GM23338 (cell line): ENCODE measurements around the gene SLC36A2. TPM values are rescaled to one million over a fixed set of nuclear protein-coding genes. Genes with fewer than 3 reads are reported as not detected.

Experiments used
- ATAC-seq: fragments of 200-7000 bp; cut with Tn5 transposase; 3 replicates; pipeline ENCODE4 v1.9.1; 2020
- DNase-seq: peaks from one replicate; pipeline ENCODE4 v3.0.0-alpha.2; 2015; ENCODE audit warnings: low spot score
- H2AFZ ChIP-seq: fragments of 200-600 bp; sonication (generic); 2 replicates; pipeline ENCODE4 v1.8.0; 2016; ENCODE audit warnings: antibody characterized with exemption, mild to moderate bottlenecking, moderate library complexity
- H3F3A ChIP-seq: fragments of 200-600 bp; sonication (generic); replicated peaks from 2 replicates; pipeline ENCODE4 v1.8.0; 2017; ENCODE audit warnings: antibody characterized with exemption, mixed run types, low read depth
- H3K27ac ChIP-seq: fragments of 200-600 bp; sonication (generic); 2 replicates; pipeline ENCODE4 v1.6.1; 2016; ENCODE audit warnings: low read depth
- H3K27me3 ChIP-seq: fragments of 200-600 bp; sonication (generic); 2 replicates; pipeline ENCODE4 v1.8.0; 2016; ENCODE audit warnings: mild to moderate bottlenecking, mixed run types, moderate library complexity; ENCODE audit not compliant: insufficient read depth
- H3K36me3 ChIP-seq: fragments of 200-600 bp; sonication (generic); 2 replicates; pipeline ENCODE4 v1.8.0; 2016; ENCODE audit warnings: mild to moderate bottlenecking; ENCODE audit not compliant: insufficient read depth
- H3K4me1 ChIP-seq: fragments of 200-600 bp; sonication (generic); 2 replicates; pipeline ENCODE4 v1.8.0; 2016; ENCODE audit warnings: mild to moderate bottlenecking, moderate library complexity; ENCODE audit not compliant: insufficient read depth
- H3K4me2 ChIP-seq: fragments of 200-600 bp; sonication (generic); 2 replicates; pipeline ENCODE4 v1.7.1; 2017; ENCODE audit warnings: mixed run types
- H3K4me3 ChIP-seq: fragments of 200-600 bp; sonication (generic); 2 replicates; pipeline ENCODE4 v1.6.1; 2016; ENCODE audit warnings: mixed run types
- H3K79me2 ChIP-seq: fragments of 200-600 bp; sonication (generic); replicated peaks from 2 replicates; pipeline ENCODE4 v1.8.0; 2017; ENCODE audit warnings: mild to moderate bottlenecking; ENCODE audit not compliant: insufficient read depth
- H3K9me2 ChIP-seq: fragments of 200-600 bp; sonication (generic); 2 replicates; pipeline ENCODE4 v1.8.0; 2017; ENCODE audit not compliant: insufficient read depth
- H4K20me1 ChIP-seq: fragments of 200-600 bp; sonication (generic); replicated peaks from 2 replicates; pipeline ENCODE4 v1.8.0; 2017; ENCODE audit warnings: mild to moderate bottlenecking; ENCODE audit not compliant: insufficient read depth
- H3K27ac Mint-ChIP-seq: 2 replicates; pipeline ENCODE4 v1.8.0; 2020; ENCODE audit warnings: inconsistent platforms, mild to moderate bottlenecking, moderate library complexity, mixed read lengths
- H3K27me3 Mint-ChIP-seq: 3 replicates; pipeline ENCODE4 v1.8.0; 2022; ENCODE audit warnings: low read depth, mild to moderate bottlenecking, moderate library complexity, mixed read lengths, inconsistent platforms; ENCODE audit not compliant: insufficient read depth, poor library complexity
- H3K36me3 Mint-ChIP-seq: 3 replicates; pipeline ENCODE4 v1.8.0; 2021; ENCODE audit warnings: low read depth, mild to moderate bottlenecking, inconsistent platforms, moderate library complexity, mixed read lengths
- H3K4me1 Mint-ChIP-seq: 3 replicates; pipeline ENCODE4 v1.8.0; 2020; ENCODE audit warnings: mild to moderate bottlenecking, inconsistent platforms, mixed read lengths
- H3K4me3 Mint-ChIP-seq: 3 replicates; pipeline ENCODE4 v1.8.0; 2021; ENCODE audit warnings: moderate library complexity, mild to moderate bottlenecking, inconsistent platforms, mixed read lengths
- H3K9me3 Mint-ChIP-seq: 3 replicates; pipeline ENCODE4 v1.8.0; 2020; ENCODE audit warnings: moderate library complexity, mild to moderate bottlenecking, inconsistent platforms, mixed read lengths
- EZH2phosphoT487 ChIP-seq: fragments of 200-600 bp; sonication (generic); IDR thresholded peaks from one replicate; pipeline ENCODE4 v1.8.1; 2018; ENCODE audit warnings: antibody characterized with exemption; ENCODE audit not compliant: unreplicated experiment
- JUNB ChIP-seq: IDR thresholded peaks from one replicate; pipeline ENCODE4 v1.6.1; 2016; ENCODE audit warnings: antibody characterized with exemption; ENCODE audit not compliant: unreplicated experiment
- NANOG ChIP-seq: IDR thresholded peaks from 2 replicates; pipeline ENCODE4 v1.6.1; 2016; ENCODE audit warnings: antibody characterized with exemption, borderline replicate concordance
- POLR2AphosphoS5 ChIP-seq: IDR thresholded peaks from 2 replicates; pipeline ENCODE4 v1.6.1; 2016; ENCODE audit warnings: antibody characterized with exemption, low read depth
- polyA plus RNA-seq: library from polyadenylated mRNA; unstranded; fragments of >200 nt; fragmentation: Nextera tagmentation; extraction: Ambion mirVana; gene quantifications from 2 replicates; pipeline ENCODE4 v1.2.1, GENCODE V29; 2016
- total RNA-seq: library from RNA; depleted of rRNA; stranded (reverse); fragments of >200 nt; shearing (Covaris generic); gene quantifications from 2 replicates; pipeline ENCODE4 v1.2.3, GENCODE V29; 2014
- TF ChIP-seq, protein P1 (sequence below): IDR thresholded peaks from one replicate; pipeline ENCODE4 v1.6.1; 2018; ENCODE audit warnings: antibody characterized with exemption; ENCODE audit not compliant: unreplicated experiment
- TF ChIP-seq, protein P2 (sequence below), 2 experiments: fragments of 200-600 bp in 1 of 2; sonication (generic) in 1 of 2; conservative IDR thresholded peaks; 2 replicates each; pipeline versions ENCODE4 v1.5.1 to v1.6.1; 2016 to 2017; ENCODE audit warnings: antibody characterized with exemption in 2 of 2, low read depth in 2 of 2, mild to moderate bottlenecking in 2 of 2, moderate library complexity in 1 of 2

The SLC36A2 gene
- total and polyA plus RNA-seq, 2 experiments from 2014 or later, result 0.08 TPM; not detected in 1

DNA sequence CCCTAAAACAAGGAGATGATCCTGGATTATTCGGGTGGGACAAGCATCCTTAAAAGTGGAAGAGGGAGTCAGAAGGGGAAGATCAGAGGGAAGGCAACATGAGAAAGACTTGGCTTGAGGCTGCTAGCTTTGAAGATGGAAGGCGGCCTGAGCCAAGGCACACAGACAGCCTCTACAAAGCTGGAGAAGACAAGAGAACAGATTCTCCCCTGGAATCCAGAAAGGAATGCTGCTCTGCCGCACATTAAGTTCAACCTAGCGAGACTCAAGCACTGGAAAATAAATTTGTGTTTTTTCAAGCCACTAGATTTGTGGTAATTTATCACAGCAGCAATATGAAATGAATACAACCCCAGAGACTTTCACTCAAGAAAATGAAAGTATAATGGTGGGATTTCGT lies 61.7 kb downstream of the SLC36A2 start:
- H3K4me3 Mint-ChIP-seq, result no peak overlapping the region
- DNase-seq, result no peak

DNA sequence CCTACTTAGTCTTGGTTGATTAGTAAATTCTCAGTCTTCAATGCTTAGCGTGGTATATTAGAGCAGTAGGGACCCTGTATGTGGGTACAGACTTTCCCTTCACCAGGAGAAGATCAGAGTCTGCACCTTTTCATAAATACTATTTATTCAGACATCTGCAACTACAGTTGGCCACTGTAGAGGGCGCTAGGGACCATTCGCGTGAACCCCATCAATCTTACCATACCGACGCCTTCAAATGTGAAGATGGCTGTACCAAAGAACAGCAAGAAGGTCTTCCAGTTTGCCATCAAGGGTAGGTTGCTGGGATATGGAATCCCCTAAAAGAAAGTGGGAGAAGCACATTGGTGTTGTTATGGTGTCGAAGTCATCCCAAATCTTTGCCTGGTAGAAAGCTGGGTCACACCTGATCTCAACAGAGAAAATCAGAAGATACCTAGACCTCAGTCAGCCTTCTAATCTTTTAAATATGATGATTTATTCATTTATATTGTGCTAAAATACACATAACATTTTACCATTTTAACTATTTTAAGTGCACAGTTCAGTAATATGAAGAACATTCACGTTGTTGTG lies 62.9 kb downstream of the SLC36A2 start:
- no peak overlapping the region for H3K27ac Mint-ChIP-seq
- peak; percentile 70 for DNase-seq
- TF ChIP-seq POLR2AphosphoS5 (no peak), EZH2phosphoT487 (no peak), NANOG (no peak)
- TF ChIP-seq, protein P1, sequence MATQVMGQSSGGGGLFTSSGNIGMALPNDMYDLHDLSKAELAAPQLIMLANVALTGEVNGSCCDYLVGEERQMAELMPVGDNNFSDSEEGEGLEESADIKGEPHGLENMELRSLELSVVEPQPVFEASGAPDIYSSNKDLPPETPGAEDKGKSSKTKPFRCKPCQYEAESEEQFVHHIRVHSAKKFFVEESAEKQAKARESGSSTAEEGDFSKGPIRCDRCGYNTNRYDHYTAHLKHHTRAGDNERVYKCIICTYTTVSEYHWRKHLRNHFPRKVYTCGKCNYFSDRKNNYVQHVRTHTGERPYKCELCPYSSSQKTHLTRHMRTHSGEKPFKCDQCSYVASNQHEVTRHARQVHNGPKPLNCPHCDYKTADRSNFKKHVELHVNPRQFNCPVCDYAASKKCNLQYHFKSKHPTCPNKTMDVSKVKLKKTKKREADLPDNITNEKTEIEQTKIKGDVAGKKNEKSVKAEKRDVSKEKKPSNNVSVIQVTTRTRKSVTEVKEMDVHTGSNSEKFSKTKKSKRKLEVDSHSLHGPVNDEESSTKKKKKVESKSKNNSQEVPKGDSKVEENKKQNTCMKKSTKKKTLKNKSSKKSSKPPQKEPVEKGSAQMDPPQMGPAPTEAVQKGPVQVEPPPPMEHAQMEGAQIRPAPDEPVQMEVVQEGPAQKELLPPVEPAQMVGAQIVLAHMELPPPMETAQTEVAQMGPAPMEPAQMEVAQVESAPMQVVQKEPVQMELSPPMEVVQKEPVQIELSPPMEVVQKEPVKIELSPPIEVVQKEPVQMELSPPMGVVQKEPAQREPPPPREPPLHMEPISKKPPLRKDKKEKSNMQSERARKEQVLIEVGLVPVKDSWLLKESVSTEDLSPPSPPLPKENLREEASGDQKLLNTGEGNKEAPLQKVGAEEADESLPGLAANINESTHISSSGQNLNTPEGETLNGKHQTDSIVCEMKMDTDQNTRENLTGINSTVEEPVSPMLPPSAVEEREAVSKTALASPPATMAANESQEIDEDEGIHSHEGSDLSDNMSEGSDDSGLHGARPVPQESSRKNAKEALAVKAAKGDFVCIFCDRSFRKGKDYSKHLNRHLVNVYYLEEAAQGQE, result no peak
- TF ChIP-seq, protein P2, sequence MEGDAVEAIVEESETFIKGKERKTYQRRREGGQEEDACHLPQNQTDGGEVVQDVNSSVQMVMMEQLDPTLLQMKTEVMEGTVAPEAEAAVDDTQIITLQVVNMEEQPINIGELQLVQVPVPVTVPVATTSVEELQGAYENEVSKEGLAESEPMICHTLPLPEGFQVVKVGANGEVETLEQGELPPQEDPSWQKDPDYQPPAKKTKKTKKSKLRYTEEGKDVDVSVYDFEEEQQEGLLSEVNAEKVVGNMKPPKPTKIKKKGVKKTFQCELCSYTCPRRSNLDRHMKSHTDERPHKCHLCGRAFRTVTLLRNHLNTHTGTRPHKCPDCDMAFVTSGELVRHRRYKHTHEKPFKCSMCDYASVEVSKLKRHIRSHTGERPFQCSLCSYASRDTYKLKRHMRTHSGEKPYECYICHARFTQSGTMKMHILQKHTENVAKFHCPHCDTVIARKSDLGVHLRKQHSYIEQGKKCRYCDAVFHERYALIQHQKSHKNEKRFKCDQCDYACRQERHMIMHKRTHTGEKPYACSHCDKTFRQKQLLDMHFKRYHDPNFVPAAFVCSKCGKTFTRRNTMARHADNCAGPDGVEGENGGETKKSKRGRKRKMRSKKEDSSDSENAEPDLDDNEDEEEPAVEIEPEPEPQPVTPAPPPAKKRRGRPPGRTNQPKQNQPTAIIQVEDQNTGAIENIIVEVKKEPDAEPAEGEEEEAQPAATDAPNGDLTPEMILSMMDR (conservative IDR thresholded peaks at IDR 0.05; ENCODE audit: low read depth in 2 of 2), result peak; percentile 65 to 86

More for the DNA sequence above, 61.7 kb downstream of the SLC36A2 start:
- no peaks in the 10 kb centered on the region for H3K36me3 ChIP-seq
- H3K9me2 ChIP-seq, result no peaks in the 10 kb centered on the region
- H3K79me2 ChIP-seq, result no peaks in the 10 kb centered on the region
- H3K4me3 ChIP-seq, result no peak overlapping the region
- no peak overlapping the region for H3K27ac Mint-ChIP-seq
- H3F3A ChIP-seq, result no peaks in the 10 kb centered on the region
- H3K4me2 ChIP-seq, result no peak overlapping the region
- no peaks in the 10 kb centered on the region for H3K4me1 ChIP-seq
- no peak for ATAC-seq
- H3K27ac ChIP-seq, result no peak overlapping the region
- H3K27me3 Mint-ChIP-seq, result peaks cover 3% of the 10 kb centered on the region
- H3K9me3 Mint-ChIP-seq, result no peaks in the 10 kb centered on the region
- no peaks in the 10 kb centered on the region for H3K27me3 ChIP-seq
- TF ChIP-seq NANOG (no peak), JUNB (no peak), EZH2phosphoT487 (no peak)
- TF ChIP-seq, protein P2 (conservative IDR thresholded peaks at IDR 0.05; ENCODE audit: low read depth in 2 of 2), result no peak
- peaks cover 9% of the 10 kb centered on the region; the same call in 2 of the 3 replicates for H3K4me1 Mint-ChIP-seq
- H2AFZ ChIP-seq, result no peak overlapping the region
- H3K36me3 Mint-ChIP-seq, result no peaks in the 10 kb centered on the region
- H4K20me1 ChIP-seq, result no peaks in the 10 kb centered on the region

More for the DNA sequence above, 62.9 kb downstream of the SLC36A2 start:
- Mint-ChIP-seq H3K36me3 (no peaks in the 10 kb centered on the region), H3K9me3 (no peaks in the 10 kb centered on the region), H3K4me1 (peaks cover 9% of the 10 kb centered on the region; the same call in 2 of the 3 replicates), H3K4me3 (no peak overlapping the region), H3K27me3 (peaks cover 3% of the 10 kb centered on the region)
- H4K20me1 ChIP-seq, result no peaks in the 10 kb centered on the region
- no peak overlapping the region for H3K4me3 ChIP-seq
- no peaks in the 10 kb centered on the region for H3K9me2 ChIP-seq
- H3K36me3 ChIP-seq, result no peaks in the 10 kb centered on the region
- no peaks in the 10 kb centered on the region for H3K4me1 ChIP-seq
- H3K27me3 ChIP-seq, result no peaks in the 10 kb centered on the region
- H3F3A ChIP-seq, result no peaks in the 10 kb centered on the region
- H2AFZ ChIP-seq, result peak overlapping the region; percentile 48
- H3K79me2 ChIP-seq, result no peaks in the 10 kb centered on the region
- H3K4me2 ChIP-seq, result no peak overlapping the region
- H3K27ac ChIP-seq, result no peak overlapping the region
- peak; percentile 70 for ATAC-seq
